Measurements from ENCODE around the gene DDX10.

GRCh38 chr11:108618529-108618928 is 46.3 kb upstream of the DDX10 start:
- TF ChIP-seq CTCF (IDR thresholded peaks at IDR 0.05; ENCODE audit: insufficient read depth, low read length) (no peak), POLR2AphosphoS5 (IDR thresholded peaks at IDR 0.05; ENCODE audit: low read depth) (no peak)

Data from HL-60 (cell line).